ENCODE results near the gene PCYOX1L.

Gene PCYOX1L

DNA sequence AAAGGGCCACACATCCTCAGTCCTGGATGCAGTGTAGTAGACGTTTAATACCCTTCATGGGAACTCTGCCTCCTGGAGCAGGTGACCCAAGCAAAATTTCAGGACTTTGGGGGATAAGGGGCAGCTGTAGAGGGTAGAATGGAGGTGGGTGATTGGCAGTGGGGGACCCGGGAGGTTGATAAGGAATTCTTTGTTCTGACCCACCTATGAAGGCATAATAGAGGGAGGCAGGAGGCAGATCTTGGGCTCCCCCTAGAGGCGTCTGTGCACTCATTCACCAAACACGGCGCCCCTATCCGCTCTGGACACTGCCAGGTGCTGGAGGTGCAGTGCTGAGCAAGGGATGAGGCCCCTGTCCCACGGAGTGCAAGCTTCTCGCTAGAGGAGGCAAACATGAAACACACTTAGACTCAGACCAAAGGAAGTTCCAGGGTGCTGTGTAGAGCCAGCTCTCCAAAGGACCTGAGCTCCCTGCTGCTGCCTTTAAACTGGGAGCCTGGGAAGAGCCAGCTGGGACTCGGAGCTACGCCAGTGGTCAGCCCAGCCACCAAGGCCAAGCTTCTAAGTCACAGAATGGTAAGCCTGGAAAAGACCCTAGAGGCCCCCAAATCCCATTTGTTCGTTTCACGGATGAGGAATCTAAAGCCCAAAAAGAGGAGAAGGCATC is 13.6 kb downstream of the PCYOX1L start:
- peak; percentile 75 for DNase-seq

DNA sequence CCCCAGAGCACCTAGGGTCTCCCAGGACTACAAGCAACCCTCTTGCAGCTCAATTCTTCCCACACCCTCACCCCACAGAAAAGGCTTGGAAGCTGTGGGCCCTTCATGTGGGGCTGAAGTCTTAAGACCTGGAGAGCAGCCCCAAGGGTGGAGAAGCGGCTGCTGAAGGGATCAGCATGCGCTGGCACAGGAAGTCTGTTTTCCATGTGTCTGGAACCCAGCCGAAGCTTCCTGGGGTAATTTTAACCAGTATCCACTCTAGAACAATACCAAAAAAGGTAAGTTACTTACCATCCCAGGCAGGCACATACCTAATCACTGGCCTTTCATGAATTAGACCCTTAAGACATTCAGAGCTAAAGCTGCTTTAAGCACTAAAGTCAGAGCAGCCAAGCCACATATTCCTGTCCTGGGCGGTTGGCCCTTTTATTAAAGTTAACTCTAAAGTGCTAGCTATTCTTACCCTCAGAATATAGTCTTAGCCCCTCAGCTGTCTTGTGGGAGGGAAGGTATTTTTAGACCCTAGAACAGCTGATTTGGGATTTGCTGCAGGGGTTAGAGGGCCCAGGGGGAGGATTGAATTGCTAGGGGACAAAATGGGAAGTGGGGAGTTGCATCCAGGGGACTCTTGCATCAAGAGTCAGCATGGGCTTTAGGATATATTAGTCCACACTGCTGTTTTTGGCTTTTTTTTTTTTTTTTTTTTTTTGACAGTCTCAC is 14.4 kb downstream of the PCYOX1L start:
- DNase-seq: no peak

DNA sequence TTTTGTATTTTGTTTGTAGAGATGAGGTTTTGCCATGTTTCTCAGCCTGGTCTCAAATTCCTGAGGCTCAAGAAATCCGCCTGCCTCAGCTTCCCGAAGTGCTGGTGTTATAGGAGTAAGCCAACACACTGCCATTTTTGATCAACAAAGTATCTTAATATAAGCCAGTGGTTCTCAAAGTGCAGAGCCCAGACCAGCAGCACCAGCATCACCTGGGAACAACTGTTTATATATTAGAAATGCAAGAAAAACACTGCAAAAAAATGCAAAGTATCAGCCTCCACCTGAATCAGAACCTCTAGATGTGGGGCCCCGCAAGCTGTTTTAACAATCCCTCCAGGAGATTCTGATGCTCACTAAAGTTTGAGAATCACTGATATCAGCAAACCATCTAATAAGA is 15.1 kb downstream of the PCYOX1L start:
- no peak for DNase-seq

DNA sequence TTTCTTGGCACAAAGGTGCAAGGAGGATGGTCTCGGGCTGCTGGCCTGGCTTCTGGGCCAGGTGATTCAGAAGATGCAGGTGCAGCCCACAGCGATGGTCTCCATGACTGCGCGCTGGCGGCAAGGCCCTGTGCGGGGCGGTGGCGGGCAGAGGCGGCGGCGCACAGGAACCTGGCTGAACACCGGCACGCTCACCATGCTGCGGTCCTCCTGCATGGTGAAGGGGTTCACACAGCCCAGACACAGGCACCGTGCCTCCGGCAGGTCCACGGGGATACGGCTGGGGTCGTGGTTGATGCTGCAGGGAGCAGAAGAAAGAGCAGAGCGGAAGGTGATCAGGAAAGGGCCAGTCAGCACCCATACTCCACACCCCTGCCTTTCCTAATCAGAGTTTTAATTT is 16.5 kb downstream of the PCYOX1L start:
- no peak for DNase-seq

DNA sequence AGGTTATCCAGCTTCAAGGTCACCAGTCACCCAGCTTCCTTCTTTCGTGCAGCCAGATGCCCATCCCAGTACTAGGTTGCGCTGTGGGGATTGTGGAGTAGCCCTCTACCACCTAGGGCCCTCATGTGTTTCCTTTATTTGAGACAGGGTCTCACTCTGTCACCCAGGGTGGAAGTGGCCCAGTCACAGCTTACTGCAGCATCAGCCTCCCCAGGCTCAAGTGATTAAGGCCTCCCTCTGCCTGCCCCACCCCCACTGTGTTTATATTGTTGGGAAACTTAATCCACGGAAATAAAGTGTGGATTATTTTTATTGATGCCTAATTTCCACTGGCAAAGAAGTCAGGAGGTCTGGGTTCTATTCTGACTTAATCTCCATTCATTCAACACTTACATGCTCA is 17.0 kb downstream of the PCYOX1L start:
- DNase-seq: no peak

DNA sequence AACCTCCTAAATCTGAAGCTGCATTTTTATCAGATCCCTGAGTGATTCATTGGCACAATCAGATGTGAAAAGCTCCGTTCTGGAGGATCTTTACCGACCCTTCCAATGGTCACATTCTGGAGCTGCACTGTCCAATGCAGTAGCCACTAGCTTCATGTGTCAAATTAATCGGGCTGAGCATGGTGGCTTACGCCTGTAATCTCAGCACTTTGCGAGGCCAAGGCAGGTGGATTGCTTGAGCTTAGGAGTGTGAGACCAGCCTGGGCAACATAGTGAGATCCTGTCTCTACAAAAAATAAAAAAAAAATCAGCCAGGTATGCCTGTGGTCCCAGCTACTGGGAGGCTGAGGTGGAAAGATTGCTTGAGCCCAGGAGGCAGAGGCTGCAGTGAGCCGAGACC is 17.6 kb downstream of the PCYOX1L start:
- DNase-seq: no peak

DNA sequence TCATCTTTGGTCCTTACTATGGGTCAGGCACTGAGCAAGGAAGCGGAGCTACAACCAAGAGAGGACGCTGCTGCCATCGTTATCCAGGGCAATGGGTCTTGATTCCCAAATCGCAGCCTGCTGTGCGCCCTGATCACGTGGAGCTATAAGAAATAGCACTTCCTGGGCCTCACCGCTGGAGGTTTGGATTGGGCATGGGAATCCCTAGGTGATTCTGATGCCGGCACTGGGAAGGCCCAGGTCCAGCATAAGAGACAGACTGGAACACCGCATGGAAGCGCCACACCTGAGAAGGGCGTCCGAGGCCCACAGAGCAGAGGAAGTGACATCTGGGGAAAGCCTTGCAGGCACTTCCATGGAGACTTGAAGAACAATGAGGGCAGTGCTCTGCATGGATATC is 18.3 kb downstream of the PCYOX1L start:
- no peak for DNase-seq

DNA sequence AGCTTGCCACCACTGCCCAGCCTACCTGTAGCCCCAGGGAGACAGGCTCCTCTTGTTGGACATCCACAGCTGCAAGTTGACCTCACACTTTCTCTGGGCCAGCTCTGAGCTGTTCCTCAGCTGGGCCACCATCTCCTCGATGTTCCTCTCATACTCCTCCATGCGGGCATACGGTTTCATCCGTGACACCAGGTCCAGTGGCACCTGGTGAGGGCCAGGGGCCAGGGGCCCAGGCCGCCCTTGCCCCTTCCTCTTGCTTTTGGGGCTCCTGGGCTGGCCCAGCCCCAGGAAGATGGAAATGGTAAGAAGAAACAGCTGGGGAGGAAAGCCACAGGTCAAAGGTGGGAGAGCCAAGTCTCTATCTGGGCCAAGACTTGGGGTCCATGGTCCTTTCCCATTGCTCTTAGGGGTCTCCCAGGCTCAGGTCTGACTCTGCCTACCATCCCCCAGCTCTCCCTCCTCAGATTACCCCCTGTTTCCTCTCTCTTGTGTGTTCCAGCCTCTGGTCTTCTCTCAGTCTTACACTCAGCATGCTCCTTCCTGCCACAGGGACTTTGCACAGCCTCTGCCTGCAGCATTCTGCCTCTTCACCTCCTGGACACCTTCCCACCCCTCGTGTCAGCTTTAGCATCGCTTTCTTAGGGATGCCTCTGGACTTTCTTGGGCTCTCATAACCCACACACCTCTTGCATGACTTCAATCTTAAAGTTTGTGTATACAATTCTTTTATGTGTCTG is 19.0 kb downstream of the PCYOX1L start:
- no peak for DNase-seq

DNA sequence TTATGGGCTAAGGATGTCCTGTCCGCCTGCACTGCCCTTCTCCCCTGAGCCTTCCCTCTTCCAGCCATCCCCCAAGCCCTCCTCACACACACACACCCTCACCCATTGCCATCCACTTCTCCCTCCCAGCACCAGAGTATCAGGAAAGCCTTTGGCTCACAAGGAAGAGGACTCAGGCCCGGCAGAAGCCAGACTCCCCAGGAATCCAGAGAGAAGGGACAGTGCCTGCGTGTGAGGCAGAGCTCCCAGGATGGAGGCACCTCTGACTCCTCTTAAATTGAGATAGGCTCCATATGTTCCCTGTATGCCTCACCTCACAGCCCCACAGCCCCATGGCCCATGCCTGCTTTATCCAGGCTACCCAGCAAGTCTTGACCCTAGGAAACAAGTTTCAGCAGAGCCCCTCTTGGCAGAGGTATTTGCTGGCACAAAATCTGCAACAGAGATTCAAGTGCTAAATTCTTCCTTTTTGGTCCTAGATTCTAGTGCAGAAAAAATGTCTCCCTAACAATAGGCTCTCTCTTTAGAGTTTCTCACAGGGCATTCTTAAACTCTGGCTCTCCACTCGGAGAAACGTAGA is 20.5 kb downstream of the PCYOX1L start:
- DNase-seq: no peak

DNA sequence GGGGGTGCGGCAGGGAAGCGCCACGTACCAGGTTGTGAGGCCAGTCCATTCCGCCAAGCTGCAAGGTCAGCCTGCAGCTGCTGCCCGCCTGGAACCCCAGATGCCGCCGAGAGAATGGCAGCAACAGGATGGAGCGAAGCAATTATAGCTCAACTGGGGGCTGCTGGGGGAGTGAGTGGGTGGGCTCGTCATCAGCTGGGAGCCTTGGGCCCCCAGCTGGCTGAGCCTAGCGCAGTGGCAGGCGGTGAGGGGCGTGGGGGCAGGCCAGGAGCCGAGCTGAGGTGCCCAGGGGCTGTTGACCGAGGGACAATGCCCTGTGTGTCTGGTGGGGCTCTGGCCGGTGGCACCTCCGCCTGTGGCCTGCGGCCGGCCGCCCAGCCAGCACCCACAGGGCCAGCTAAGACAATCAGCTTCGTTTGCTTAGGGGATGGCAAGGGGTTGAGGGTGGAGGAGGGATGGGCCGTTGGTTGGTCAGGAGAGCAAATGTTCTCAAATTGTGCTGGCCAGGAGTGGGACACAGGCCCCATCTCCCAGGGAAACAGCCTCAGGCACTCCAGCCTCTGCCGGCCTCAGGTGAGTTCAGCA is 21.4 kb downstream of the PCYOX1L start, which contains the start of gene IL17B:
Gene IL17B, minus strand, starts transcription at position 116 of the 585 bp plus-strand sequence. Its CDS starts 67 bp downstream, at position 49.
- DNase-seq: no peak

DNA sequence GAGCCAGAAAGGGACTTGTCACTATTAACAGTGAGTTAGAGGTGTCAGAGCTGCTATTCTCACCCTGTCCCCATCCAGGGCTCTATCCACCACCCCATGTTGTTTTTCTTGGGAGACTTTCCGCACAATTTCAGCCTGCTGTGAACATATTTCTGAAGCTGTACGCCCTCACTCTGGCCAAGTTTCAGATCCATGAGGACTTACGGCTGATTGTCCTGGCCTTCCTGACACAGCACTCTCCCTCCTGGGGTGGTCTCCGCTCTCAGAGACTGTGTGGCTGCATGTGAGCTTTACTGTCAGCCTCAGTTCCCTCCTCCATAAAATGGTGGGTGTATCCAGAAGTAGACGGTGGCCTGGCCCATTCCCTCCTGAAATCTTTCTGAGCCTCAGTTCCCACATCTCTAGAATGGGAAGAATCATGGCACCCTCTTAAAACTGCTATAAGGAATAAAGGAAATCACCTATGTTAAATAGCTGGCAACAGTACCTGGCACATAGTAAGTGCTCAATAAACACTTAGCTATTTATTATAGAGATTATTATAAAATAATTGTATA is 22.1 kb downstream of the PCYOX1L start:
- DNase-seq: no peak

DNA sequence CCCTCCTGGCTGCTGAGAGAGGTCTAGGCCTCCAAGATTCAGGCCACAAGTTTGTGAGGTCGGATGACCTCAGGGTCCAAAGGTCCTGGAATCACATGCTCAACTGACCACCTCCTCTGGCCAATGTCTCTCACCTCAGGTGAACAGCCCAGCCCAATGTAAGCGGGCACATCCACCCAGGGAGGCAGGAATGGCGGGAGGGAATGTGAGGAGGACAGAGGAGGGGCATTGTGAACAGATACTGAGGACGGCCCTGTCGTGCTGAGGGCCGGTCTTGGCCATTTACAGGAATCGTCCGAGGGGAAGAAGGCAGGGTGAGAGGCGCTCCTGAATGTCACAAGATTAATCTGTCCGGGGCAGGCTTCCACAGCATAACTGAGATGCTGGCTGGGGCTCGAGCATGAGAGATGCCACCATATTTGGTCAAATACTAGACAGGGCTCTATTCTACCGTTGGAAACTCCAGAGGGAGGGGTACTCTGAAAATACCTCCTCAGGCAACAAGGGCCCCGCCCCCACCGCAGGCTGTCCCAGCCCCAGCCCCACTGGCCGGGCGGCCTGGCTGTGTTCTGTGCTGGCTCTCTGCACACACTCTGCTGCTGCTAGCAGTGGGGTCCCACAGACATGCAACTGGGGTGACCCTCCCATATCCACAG is 22.7 kb downstream of the PCYOX1L start:
- DNase-seq: no peak

DNA sequence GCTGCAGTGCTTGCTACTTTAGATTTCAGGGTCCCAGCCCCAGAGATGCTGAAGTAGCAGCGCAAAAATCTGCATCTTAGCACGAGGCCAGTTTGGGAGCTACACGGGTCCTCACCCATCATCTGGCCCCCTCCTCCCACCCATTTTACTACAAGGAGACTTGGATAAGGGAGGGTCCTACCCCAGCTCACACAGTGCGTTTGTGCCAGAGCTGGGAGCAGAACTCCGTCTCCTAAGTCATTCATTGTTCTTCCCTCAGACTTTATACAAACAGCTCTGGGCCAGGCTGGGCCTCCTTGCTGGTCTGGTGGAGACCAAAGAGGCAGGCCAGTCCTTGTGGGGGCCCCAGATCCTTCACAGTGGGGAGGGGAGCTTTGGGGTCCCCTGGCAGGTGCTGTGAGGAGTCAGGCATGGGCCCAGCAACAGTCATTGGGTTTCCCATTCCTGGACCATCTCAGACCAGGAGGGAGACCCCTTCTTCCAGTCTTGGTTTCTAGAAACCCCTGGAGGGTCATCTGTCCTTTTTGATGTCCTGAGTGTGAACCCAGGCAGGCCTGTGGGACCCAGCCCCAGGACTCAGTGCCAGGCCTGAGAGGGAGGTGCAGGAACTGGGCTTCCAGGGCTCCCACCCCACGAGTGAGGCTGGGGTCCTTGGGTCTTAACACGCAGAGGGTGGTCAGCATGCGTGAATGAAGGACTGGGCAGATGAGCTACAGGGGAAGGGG is 23.6 kb downstream of the PCYOX1L start:
- no peak for DNase-seq

DNA sequence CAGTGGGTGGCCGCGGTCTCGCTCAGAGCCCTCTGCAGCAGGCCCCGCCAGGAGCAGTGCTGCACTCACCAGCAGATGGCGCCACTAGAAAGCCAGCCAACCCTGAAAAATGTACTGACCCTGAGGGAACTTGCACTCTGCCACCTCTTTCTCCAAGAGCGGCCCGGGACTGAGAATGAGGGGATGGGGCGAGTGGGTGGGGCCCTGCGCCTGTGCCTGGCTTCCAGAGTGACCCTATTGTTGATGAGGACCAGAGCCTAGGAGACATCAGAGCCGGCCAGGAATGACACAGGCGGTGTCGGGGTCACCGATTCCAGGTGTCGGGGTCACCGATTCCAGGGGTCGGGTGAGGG is 24.1 kb downstream of the PCYOX1L start:
- peak; percentile 69 for DNase-seq

DNA sequence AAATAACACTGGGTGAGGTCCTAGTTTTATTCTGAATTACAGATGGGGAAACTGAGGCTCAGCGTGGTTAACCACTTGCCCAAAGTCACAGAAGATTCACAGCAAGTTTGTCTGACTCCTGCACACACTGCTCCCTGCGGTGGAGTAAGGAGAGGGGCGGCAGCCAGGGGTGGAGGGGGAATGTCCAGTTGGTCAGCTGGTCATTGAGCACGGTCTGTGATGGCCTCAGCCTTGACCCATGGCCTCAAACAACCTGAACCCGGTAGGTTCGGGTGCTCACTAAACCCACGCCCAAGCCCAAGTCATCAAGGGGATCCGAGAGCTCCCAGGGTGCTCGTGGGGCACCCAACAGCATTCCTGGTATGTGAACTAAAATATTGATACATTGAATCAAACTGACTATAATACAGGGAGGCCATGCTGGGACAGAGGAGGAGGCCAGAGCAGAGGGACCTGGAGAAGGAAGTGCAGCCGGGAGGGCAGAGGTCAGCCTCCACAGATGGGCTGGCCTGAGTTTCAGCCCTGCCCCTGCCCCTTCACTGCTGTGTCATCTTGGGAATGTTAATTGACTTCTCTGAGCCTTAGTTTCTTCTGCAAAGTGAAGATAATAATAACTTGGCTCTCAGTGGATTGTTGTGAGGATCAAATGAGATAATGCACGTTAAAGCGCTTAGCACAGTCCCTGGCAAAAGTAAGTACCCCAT is 24.8 kb downstream of the PCYOX1L start:
- no peak for DNase-seq

DNA sequence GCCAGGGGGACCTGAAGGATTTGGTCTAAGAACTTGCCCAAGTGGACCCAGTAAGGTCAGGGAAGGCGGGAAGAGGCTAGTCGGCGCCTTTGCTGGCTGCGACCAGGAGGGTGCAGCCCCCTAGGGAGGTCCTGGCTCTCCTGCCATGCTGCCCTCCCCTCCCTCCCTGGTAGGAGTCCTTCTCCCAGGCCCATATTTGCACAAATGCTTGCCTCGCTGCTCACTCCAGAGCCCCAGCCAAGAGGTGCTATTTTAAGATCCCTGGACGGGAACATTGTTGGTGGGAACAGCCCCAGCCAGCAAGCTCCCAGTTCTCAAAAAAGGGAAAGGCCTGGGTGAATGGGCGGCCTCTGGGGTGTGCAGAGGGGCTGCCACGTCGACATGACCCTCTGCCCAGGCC is 25.6 kb downstream of the PCYOX1L start:
- DNase-seq: no peak

DNA sequence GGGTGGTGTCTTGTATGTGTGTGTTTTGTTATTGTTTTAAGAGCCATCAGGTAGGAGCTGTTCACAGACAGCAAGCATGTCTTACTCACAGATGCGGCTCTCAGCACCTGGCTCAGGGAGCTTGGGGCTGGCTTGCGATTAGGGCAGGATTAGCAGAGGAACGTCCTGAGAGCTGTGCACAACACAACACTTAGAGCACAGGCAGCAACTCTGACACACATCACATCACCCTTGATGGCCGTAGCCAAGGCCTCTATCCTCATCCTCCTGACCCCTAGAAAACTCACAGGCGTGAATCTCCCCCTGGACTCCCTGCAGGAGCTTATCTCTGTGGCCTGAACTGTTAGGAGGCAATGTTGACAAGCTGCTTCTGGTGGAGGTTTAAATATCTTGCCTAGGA is 28.3 kb downstream of the PCYOX1L start:
- DNase-seq: no peak

DNA sequence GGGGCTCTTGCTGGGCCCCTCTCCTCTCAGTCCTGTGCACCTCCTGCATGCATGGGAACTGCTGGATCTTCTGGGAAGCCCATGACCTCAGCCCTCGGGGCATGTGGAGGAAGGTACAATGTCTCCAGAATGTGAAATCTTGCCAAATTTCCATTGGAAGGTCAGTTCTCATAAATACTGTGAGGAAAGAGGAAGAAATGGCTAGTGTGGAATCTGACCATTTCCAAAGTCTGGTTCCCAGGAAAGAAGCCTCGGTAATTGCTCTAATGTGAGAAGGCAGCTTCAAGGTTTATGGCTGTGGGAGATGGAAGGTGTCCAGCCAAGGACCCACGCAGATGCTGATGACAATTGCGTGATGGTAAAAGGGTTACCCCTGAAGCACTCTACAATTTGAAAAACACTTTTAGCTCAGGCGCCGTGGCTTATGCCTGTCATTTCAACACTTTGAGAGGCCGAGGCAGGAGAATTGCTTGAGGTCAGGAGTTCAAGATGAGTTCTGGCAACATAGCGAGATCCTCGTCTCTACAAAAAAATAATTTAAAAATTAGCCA is 29.3 kb downstream of the PCYOX1L start:
- DNase-seq: no peak

DNA sequence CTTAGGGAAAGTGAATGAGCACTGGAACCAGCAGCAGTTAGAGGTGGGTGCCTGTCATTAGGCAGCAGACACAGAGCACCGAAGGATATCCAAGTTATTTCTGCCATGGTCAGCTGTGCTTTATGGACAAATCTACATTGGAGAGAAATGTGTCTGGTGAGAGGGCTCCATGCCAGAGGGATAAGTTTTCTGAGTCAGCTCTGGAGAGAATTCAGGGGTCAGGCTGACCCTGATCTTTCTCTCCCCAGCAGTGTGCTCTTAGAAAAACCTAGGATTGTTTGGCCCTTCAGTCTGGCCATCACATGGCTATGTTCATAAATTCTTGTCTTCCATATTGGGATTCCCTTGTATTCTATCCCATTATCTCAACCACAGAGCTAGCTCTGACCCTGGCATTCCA is 30.1 kb downstream of the PCYOX1L start:
- no peak for DNase-seq

DNA sequence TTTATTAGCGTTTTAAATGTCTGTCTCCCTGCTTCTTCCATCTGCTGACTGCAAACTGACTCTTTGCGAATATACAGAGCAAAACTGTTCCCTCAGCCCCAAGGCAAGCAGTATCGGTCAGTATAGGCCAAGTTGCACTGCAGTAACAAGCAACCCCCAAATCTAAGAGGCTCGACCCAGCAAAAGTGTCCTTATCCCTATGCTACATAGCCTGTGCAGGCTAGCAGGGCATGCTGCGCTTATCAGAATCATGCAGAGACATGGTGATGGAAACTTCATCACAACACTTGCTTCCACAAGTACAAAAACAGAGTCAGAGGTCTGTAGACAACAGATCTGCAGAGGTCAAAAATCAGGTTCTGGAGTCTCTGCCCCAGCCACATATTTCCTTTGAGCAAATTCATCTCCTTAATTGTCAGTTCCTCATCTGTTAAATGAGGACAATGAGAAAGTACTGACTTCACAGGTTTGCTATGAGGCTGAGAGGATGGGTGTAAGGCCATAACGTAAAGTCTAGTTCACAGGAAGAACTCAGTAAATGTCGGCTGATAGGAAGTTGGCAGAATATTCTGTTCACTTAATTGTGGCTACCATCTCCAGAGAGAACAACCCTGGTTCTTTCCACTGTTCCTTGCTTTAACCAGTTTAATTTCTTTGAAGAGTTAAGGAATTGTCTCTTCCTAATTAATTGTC is 30.8 kb downstream of the PCYOX1L start:
- no peak for DNase-seq
